Dermis blood vessel endothelial cell (primary cell): ENCODE results near the gene RNU2-1. TPM values are rescaled to one million over a fixed set of nuclear protein-coding genes. Genes with fewer than 3 reads are reported as not detected.
A peak's percentile ranks its signal among the peaks of the same experiment; 100 is the strongest.
"Not testable (repeated sequence)": the region's sequence is repeated elsewhere in the genome, so short reads cannot be mapped to it uniquely, and the experiment has no call there.

Experiments used
- DNase-seq: peaks from one replicate; pipeline ENCODE4 v3.0.0; 2010
- total RNA-seq: library from RNA; depleted of rRNA; stranded (reverse); fragments of >200 nt; gene quantifications from 2 replicates; pipeline ENCODE4 v1.2.3, GENCODE V29; 2014

The RNU2-1 gene
- total RNA-seq, 1 donor from 2014 or later: not detected

DNA sequence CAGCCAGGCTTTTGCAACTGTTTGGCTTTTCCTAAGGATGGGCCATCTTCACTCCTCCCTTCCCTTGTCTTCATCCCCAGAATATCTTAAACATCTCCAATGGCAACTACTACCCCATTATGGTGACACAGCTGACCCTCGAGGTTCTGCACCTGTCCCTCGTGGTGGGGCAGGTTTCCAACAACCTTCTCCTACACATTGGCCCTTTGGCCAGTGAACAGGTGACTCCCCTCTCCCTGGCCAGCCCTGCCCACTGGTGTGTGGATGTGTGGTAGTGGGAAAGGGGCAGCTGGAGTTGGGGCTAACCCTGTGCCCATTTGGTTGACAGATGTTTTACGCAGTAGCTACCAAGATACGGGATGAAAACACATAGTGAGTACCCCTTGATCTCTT is 17.4 kb downstream of the RNU2-1 start:
- no peak for DNase-seq

DNA sequence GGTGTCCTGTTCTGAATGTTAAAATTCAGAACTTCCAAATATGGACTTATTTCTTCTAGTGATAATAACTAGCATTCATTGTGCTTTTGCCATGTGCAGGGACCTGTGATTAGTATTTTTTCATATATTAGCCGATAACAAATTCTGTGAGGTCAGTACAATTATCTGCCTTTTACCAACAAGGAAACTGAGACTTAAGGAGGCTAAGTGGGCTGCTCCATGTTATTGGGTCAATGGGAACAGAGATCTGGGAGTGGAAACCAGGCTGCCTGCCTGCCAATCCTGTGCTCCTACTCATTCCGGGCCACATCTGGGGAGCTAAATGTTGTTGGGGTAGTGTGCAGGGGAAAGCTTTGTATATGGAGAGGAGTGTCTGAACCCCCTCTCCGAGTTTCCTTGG is 18.4 kb downstream of the RNU2-1 start:
- no peak for DNase-seq

DNA sequence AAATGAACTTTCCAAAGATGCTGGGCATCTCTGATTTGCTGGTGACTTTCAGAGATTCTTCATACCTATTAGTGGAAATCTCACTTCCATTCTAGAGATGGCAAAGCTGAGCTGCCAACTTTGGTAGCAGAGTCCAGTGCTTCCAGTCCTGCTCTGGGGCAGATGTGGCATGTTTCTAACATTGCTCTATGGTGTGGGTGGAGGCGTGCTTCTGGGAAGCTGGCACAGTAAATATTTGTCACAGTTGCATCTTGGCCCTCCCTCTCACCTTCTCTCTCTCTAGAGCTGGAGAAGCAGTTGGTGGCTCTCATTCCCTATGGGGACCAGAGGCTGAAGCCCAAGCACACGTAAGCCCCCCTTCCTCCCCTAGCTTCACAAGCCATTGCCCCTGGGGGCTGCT is 20.2 kb downstream of the RNU2-1 start:
- DNase-seq: no peak

GRCh38 chr17:43212641-43213490 is 20.9 kb downstream of the RNU2-1 start:
- DNase-seq: no peak

GRCh38 chr17:43211480-43212402 is 22.0 kb downstream of the RNU2-1 start, which contains the start of gene TMEM106A:
Gene TMEM106A (plus strand): TSS chr17:43211875. CDS start chr17:43213042, 1,167 bp downstream.
- peak; percentile 88 for DNase-seq

DNA sequence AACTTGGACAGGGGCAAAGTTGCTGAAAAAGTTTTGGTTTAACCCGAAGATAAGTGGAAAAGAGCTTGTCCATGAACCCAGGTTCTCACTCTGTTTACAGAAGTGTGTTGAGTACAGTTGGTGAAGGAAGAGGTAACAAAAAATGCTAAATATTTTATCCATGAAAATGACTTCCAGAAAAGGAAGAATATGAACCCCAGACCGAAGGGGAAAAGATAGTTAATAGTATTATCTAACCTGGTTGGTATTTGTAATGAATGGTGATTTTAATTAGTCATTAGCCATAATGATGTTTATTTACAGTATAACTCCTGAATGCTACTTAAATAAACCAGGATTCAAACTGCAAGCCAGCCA is 22.7 kb downstream of the RNU2-1 start:
- DNase-seq: peak; percentile 10

- DNase-seq: no peak
Observed at GRCh38 chr17:43210576-43210975, 23.2 kb downstream of the RNU2-1 start.

GRCh38 chr17:43203013-43203412 is 30.8 kb downstream of the RNU2-1 start:
- DNase-seq: not testable (repeated sequence)

- no peak for DNase-seq
Observed at GRCh38 chr17:43200127-43200526, 33.6 kb downstream of the RNU2-1 start.

- no peak for DNase-seq
Observed at GRCh38 chr17:43199633-43200032, 34.1 kb downstream of the RNU2-1 start.

DNA sequence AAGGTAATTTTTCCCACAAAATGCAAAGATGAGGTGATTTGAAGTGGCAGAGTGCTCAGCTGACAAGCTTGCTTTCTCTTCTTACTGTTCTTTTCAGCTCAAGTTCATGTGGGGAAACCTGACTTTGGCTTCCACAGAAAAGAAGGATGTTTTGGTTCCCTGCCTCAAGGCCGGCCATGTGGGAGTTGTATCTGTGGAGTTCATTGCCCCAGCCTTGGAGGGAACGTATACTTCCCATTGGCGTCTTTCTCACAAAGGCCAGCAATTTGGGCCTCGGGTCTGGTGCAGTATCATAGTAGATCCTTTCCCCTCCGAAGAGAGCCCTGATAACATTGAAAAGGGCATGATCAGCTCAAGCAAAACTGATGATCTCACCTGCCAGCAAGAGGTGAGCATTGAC is 40.5 kb downstream of the RNU2-1 start:
- DNase-seq: no peak

GRCh38 chr17:43186656-43187055 is 47.1 kb downstream of the RNU2-1 start:
- DNase-seq: not testable (repeated sequence)

GRCh38 chr17:43183921-43184320 is 49.9 kb downstream of the RNU2-1 start:
- DNase-seq: no peak

Other genes starting within 250 kb of the RNU2-1 start
- gene RPL27, start 235.6 kb downstream of the RNU2-1 start, total RNA-seq: 842 and 1,058 TPM in 2 replicates
- 15.9 and 19.4 TPM in 2 replicates for gene IFI35, start 227.2 kb downstream of the RNU2-1 start, total RNA-seq
- gene VAT1, start 211.6 kb downstream of the RNU2-1 start, total RNA-seq: 195 and 261 TPM in 2 replicates
- gene RND2, start 208.7 kb downstream of the RNU2-1 start, total RNA-seq: 0.14 and 0.17 TPM in 2 replicates
- 10.7 and 29.5 TPM in 2 replicates for gene BRCA1, start 108.6 kb downstream of the RNU2-1 start, total RNA-seq
- gene NBR1, start 62.8 kb downstream of the RNU2-1 start, total RNA-seq: 123 and 137 TPM in 2 replicates
- gene TMEM106A, start 22.1 kb downstream of the RNU2-1 start, total RNA-seq: 2.4 and 2.5 TPM in 2 replicates
- 0.14 TPM in 1 of 2 replicates, not detected in the other for gene CCDC200, start 5.4 kb downstream of the RNU2-1 start, total RNA-seq
- 0.93 and 1.4 TPM in 2 replicates for gene ARL4D, start 165.0 kb upstream of the RNU2-1 start, total RNA-seq
- gene DHX8, start 250.0 kb upstream of the RNU2-1 start, total RNA-seq: 44.2 and 62.2 TPM in 2 replicates